HCT116 (cell line): Measurements from ENCODE around the gene LZTR1.

ENCODE experiments used
- POLR2A ChIP-seq: IDR thresholded peaks from 2 replicates; pipeline ENCODE4 v1.7.0; 2011; ENCODE audit warnings: borderline replicate concordance; ENCODE audit not compliant: insufficient read depth, insufficient read length; ENCODE audit errors: extremely low read depth
- POLR2AphosphoS5 ChIP-seq: IDR thresholded peaks from 2 replicates; pipeline ENCODE4 v1.6.1; 2011; ENCODE audit warnings: mild to moderate bottlenecking, low read depth, low read length, moderate library complexity
- SP1 ChIP-seq: IDR thresholded peaks from 2 replicates; pipeline ENCODE4 v1.6.1; 2012; ENCODE audit warnings: low read depth

GRCh38 chr22:20974336-20974955 lies 7.7 kb upstream of the LZTR1 start:
- no peak for TF ChIP-seq POLR2A
- TF ChIP-seq POLR2AphosphoS5: no peak
- no peak for TF ChIP-seq SP1
